Stimulated activated CD4-positive, alpha-beta T cell treated with anti-CD3 and anti-CD28 coated beads, Interleukin-12 subunit alpha, Interleukin-12 subunit beta, amount 100 ng/mL, for 48 hours (primary cell): ENCODE results near the gene CCDC191.

Source experiments
- DNase-seq, 3 donors: peaks; one replicate each; pipeline ENCODE4 v3.0.0-alpha.2; 2020; ENCODE audit warnings: low read depth in 2 of 3, low spot score in 1 of 3

Gene CCDC191

DNA sequence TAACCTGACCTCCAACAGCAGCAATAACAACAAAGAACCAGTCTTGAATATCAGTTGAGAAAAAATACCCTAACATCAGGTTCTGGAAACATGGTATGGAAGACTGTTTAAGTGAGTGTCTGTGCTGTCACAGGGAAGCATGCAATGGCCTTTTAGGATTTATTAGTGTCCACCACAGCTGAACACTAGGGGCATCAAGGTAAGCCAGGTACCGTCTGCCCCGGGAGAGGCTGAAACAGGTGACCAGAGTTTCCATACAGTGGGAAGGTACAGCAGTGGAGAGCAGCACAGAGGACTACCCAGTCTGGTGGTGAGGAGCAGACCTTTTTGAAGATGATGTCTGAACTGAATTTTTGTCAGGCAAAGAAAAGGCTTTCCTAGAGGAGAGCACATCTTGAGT lies 90.2 kb downstream of the CCDC191 start:
- DNase-seq, result no peak

DNA sequence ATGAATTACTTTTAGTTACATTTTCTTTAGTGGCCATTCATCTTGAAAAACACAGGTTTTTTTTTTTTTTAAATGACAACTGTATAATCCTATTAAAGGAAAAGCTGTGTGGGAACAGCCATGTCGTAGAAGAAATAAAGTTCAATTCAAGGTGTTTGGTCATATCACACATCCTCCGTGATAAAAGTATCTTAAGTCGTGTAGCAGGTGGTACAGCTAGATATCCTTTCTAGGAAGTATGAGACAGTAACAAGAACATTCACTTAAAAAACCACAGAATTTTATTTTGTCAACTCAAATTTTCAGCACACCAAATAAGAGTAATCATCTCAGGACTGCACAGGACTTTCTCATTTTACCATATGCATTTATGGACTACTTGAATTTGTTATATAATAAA lies 92.4 kb downstream of the CCDC191 start:
- no peak for DNase-seq

DNA sequence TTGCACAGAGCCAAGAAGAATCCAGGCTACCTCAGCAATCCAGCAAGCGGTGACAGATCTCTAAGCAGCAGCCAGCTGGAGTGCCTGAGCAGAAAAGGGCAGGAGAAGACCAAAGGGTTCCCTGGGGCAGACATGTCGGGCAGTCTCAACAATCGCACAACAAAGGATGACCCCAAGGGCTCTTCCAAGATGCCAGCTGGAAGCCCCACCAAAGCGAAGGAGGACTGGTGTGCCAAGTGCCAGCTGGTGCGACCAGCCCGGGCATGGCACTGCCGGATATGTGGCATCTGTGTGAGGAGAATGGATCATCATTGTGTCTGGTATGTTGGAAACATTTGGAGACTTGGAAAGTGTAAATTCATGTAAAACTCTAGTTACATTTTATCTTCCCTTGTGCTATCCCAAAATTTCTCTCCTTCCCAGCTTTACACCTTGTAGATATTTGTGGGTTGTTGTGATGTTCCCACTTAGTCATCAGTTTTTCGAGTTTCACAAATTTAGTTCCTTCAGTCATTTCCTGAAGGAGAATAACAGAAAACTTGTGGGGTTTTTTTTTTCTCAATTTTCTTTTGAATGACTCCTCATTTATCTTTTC lies 102.1 kb downstream of the CCDC191 start:
- no peak for DNase-seq

DNA sequence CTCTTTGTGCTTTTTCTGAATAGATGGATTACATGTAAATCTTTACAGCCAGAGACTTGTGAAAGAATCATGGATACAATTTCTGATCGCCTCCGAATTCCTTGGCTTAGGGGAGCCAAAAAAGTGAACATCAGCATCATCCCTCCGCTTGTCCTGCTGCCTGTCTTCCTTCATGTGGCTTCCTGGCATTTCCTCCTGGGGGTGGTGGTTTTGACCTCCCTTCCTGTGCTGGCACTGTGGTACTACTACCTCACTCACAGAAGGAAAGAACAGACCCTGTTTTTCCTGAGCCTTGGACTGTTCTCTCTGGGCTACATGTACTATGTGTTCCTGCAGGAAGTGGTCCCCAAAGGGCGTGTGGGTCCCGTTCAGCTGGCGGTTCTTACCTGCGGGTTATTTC lies 102.6 kb downstream of the CCDC191 start:
- no peak for DNase-seq

DNA sequence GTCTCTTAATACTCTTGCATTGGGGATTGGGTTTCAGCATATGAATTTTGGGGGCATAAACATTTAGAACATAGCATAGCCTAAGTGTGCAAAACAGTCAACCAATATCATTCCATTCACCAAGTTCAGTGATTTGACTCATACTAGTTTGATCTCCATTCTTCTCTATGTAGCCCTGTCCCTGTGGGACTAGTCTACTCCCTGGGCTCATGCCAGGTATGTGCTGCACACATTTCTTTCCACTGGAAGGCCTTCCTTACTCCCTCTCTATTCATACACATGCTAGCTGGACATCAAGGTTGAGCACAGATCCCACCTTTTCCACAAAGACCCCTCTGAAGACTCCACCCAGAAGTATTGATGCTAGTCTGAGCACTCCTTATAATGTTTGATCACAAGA lies 103.4 kb downstream of the CCDC191 start:
- no peak for DNase-seq

DNA sequence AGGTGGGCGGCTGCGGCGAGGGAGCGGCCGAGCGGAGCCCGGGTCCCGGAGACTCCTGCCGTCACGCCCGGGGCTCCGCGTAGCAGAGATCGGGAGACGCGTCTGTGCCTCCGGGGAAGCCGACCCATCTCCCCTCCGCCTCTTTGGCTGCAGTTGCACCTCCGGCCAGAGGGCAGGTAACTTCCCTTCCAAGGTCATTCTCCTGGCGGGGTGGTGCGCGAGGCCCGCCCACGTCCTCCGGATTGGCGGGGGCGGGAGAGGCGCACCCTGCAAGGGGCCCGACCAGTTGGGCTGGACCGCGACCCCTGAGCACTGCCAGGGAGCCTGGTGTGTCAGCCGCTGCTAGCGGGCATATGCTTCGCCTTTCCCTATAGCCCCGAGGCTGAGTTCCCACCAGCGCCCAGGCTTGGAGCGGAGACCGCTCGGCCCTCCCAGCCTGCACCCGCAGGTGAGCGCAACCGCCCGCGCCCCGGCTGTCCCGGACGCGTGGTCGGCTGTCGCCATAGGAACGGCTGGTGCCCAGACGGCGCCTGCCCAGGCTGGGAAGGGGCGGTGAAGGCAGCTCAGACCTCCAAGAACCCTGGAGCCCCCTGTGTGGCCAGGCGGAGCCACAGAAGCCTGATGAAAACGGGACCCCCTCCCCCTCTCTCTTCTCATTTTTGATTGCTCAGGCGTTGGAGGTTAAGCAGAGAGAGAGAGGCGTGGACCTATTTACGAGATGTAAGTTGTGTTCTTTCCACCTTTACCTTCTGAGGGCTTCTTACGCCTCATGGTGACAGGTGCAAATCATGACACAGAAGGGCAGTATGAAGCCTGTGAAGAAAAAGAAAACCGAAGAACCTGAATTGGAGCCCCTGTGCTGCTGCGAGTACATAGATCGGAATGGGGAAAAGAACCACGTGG lies 108.1 kb downstream of the CCDC191 start:
- peak in 2 of 3 donors; percentile 1 to 5 for DNase-seq

DNA sequence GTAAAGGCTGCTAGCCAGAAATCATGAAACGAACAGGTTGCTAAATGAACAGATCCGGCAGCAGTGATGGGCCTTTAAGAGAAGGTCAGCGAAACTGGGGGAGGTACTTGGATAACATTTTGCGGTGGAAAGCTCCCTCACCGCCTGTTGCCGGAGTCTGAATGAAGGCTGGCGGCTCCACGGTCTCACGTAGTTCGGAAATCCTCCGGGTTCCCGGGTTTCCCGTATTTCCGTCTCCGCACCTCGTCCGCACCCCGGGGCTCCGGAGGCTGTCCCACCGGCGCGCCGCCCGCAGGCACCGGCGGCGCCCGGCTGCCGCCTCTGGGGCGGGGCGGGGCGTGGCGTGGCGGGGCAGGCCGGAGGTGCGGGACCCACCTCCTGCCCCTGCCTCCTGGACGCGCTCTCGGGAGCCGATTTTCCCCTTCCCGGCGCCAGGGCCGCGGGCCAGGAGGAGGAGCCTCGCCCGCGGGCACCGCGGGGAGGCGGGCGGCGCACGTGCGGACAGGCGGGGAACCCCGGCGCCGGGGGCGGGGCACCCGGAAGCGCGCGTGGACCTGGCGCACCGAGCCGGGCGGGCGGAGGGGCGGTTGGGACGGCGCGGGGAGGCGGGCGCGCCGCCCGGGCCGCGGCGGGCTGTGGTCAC lies 108.8 kb downstream of the CCDC191 start, which contains the start of gene ZDHHC23:
ZDHHC23 (plus strand) TSS at position 642 of the 643 bp plus-strand sequence. CDS start 790 bp downstream, outside the sequence.
- DNase-seq, result peak; percentile 4 to 53 (median 15)

DNA sequence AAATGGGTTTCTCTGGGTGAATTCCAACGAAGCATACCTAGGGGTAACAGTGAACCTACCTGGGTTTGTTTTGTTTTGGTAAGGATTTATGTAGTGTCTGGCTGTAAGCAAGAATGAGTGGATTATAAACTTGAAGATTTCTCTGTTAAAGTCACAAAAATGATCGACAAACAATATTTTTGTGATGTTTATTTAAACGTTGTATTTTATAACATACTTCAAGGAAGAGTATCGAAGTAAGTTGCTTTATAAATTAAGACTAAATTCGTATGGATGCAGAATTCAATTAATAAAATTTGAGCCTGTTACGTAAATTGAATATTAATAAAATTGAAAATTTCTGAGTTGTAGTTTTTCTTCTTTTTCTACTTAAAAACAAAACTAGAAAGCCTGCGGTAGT lies 109.5 kb downstream of the CCDC191 start:
- DNase-seq, result no peak

DNA sequence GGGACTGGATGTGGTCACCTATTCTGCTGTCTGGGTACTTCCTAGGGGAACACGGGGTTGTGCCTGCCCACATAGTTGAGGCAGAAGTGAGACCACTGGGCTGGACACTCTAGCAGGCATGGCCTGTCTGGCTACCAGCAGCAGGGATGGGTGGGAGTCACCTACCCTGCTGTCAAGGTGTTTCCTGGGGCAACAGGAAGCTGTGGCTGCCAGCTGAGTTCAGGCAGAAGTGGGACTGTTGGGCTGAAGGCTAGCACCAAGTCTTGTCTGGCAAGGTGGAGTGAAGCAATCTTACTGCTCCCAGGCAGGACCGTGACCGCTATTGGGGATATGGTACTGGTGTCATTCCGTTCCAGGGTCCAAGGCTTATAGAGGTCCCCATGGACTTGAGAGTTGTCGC lies 128.8 kb downstream of the CCDC191 start:
- no peak for DNase-seq

DNA sequence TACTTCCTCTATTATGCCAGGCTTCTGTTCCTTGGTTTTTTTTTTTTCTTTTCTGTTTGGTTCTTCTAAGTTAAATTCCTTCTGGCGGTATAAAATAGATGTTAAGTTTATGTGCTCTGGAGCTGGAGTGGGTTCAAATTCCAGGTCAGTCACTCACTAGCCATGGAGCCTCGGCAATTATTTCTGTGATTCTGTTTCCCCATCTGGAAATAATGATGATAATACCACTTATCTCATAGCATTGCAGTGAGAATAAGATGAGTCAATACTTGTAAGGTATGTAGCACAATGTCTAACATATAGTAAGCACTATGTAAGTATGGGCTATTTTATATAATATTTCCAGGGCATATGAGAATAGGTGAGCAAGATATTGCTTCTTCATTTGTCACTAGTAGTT lies 141.7 kb downstream of the CCDC191 start:
- no peak for DNase-seq
